Astrocyte (in vitro differentiated cells and primary cell): ENCODE results near the gene FOLR1. TPM values are rescaled to one million over a fixed set of nuclear protein-coding genes. Genes with fewer than 3 reads are reported as not detected.
A peak's percentile ranks its signal among the peaks of the same experiment; 100 is the strongest.

Source experiments
- DNase-seq: peaks from one replicate; pipeline ENCODE4 v3.0.0-alpha.2; 2010; ENCODE audit warnings: low read depth
- FAIRE-seq: peaks from 2 replicates; lab custom pipeline; 2011; peaks lifted over from hg19 to GRCh38; lab: Jason Lieb, UNC
- H2AFZ ChIP-seq: 2 replicates; pipeline ENCODE4 v1.6.0; 2012; ENCODE audit warnings: low read depth, low read length, inconsistent platforms
- H3K27ac ChIP-seq: 2 replicates; pipeline ENCODE4 v1.5.1; 2011; ENCODE audit warnings: low read depth, low read length, inconsistent platforms
- H3K27me3 ChIP-seq: 2 replicates; pipeline ENCODE4 v1.6.0; 2011; ENCODE audit warnings: low read length, inconsistent platforms; ENCODE audit not compliant: insufficient read depth
- H3K36me3 ChIP-seq: 2 replicates; pipeline ENCODE4 v1.5.1; 2011; ENCODE audit warnings: low read length, inconsistent platforms; ENCODE audit not compliant: insufficient read depth
- H3K4me1 ChIP-seq: 2 replicates; pipeline ENCODE4 v1.5.1; 2011; ENCODE audit warnings: low read length, inconsistent platforms; ENCODE audit not compliant: insufficient read depth
- H3K4me2 ChIP-seq: 2 replicates; pipeline ENCODE4 v1.6.0; 2012; ENCODE audit warnings: low read length, inconsistent platforms
- H3K4me3 ChIP-seq: 2 replicates; pipeline ENCODE4 v1.5.1; 2011; ENCODE audit warnings: low read depth, mild to moderate bottlenecking, low read length, inconsistent platforms; ENCODE audit not compliant: insufficient read depth
- H3K79me2 ChIP-seq: 2 replicates; pipeline ENCODE4 v1.6.0; 2012; ENCODE audit warnings: mild to moderate bottlenecking, low read length, inconsistent platforms; ENCODE audit not compliant: insufficient read depth
- H3K9ac ChIP-seq: 2 replicates; pipeline ENCODE4 v1.6.0; 2012; ENCODE audit warnings: mild to moderate bottlenecking, low read length, inconsistent platforms
- H3K9me3 ChIP-seq: 2 replicates; pipeline ENCODE4 v1.5.1; 2012; ENCODE audit warnings: low read depth, mild to moderate bottlenecking, low read length, inconsistent platforms; ENCODE audit not compliant: insufficient read depth
- H4K20me1 ChIP-seq: 2 replicates; pipeline ENCODE4 v1.6.0; 2012; ENCODE audit warnings: low read length, inconsistent platforms; ENCODE audit not compliant: insufficient read depth
- H3K27ac Mint-ChIP-seq: one replicate; pipeline ENCODE4 v1.8.0; 2021; ENCODE audit warnings: mild to moderate bottlenecking, mixed read lengths; ENCODE audit not compliant: unreplicated experiment
- H3K27me3 Mint-ChIP-seq: one replicate; pipeline ENCODE4 v1.8.0; 2021; ENCODE audit warnings: low read depth, mixed read lengths; ENCODE audit not compliant: unreplicated experiment
- H3K36me3 Mint-ChIP-seq: one replicate; pipeline ENCODE4 v1.8.0; 2021; ENCODE audit warnings: low read depth, mixed read lengths; ENCODE audit not compliant: unreplicated experiment
- H3K4me1 Mint-ChIP-seq: one replicate; pipeline ENCODE4 v1.8.0; 2021; ENCODE audit warnings: low read depth, mixed read lengths; ENCODE audit not compliant: unreplicated experiment
- H3K4me3 Mint-ChIP-seq: one replicate; pipeline ENCODE4 v1.8.0; 2021; ENCODE audit warnings: mild to moderate bottlenecking, moderate library complexity, mixed read lengths; ENCODE audit not compliant: unreplicated experiment
- H3K9me3 Mint-ChIP-seq: one replicate; pipeline ENCODE4 v1.8.0; 2021; ENCODE audit warnings: mild to moderate bottlenecking, mixed read lengths; ENCODE audit not compliant: unreplicated experiment
- CTCF ChIP-seq: IDR thresholded peaks from 2 replicates; pipeline ENCODE4 v1.5.1; 2011; ENCODE audit warnings: low read depth, mild to moderate bottlenecking, inconsistent platforms, low read length, moderate library complexity; ENCODE audit not compliant: insufficient read depth
- EZH2 ChIP-seq: IDR thresholded peaks from 2 replicates; pipeline ENCODE4 v1.6.1; 2012; ENCODE audit warnings: mild to moderate bottlenecking, low read length, inconsistent platforms; ENCODE audit not compliant: insufficient read depth
- total RNA-seq: library from RNA; stranded (reverse); gene quantifications from 2 replicates; pipeline ENCODE4 v1.2.1, GENCODE V29; 2021

The FOLR1 gene
- total RNA-seq, 1 donor from 2014 or later, result 3.2 TPM

- H3K9me3 Mint-ChIP-seq, result peaks cover 17% of the 10 kb centered on the region
- FAIRE-seq (no peak), DNase-seq (no peak)
- H3K27me3 Mint-ChIP-seq, result peaks cover 41% of the 10 kb centered on the region
- H3K9me3 ChIP-seq, result no peaks in the 10 kb centered on the region
- H3K4me2 ChIP-seq, result peak overlapping the region; percentile 73
- peaks cover 12% of the 10 kb centered on the region for H3K4me1 ChIP-seq
- peaks cover 7% of the 10 kb centered on the region for H3K4me1 Mint-ChIP-seq
- H3K27me3 ChIP-seq, result peaks cover 77% of the 10 kb centered on the region
- peaks cover 8% of the 10 kb centered on the region for H4K20me1 ChIP-seq
- H3K36me3 Mint-ChIP-seq, result peaks cover 2% of the 10 kb centered on the region
- H3K4me3 ChIP-seq, result peak overlapping the region; percentile 25
- no peak for TF ChIP-seq CTCF
- TF ChIP-seq EZH2, result peak; percentile 81
- H3K4me3 Mint-ChIP-seq, result peak overlapping the region; percentile 66
- no peak overlapping the region for H2AFZ ChIP-seq
- H3K27ac Mint-ChIP-seq, result no peak overlapping the region
- H3K79me2 ChIP-seq, result no peaks in the 10 kb centered on the region
- no peak overlapping the region for H3K27ac ChIP-seq
- H3K9ac ChIP-seq, result no peak overlapping the region
- no peaks in the 10 kb centered on the region for H3K36me3 ChIP-seq
These were observed 52.7 kb downstream of the FOLR1 start for GRCh38 chr11:72244361-72245262.

- no peak overlapping the region for H3K4me3 ChIP-seq
- H3K27ac ChIP-seq, result no peak overlapping the region
- H3K4me1 ChIP-seq, result peaks cover 7% of the 10 kb centered on the region
- DNase-seq (no peak), FAIRE-seq (no peak)
- H3K9ac ChIP-seq, result no peak overlapping the region
- TF ChIP-seq CTCF (no peak), EZH2 (no peak)
- peaks cover 45% of the 10 kb centered on the region for H3K27me3 Mint-ChIP-seq
- H4K20me1 ChIP-seq, result peaks cover 8% of the 10 kb centered on the region
- no peak overlapping the region for H3K4me2 ChIP-seq
- H3K9me3 Mint-ChIP-seq, result peaks cover 17% of the 10 kb centered on the region
- no peaks in the 10 kb centered on the region for H3K79me2 ChIP-seq
- peaks cover 79% of the 10 kb centered on the region for H3K27me3 ChIP-seq
- H3K4me3 Mint-ChIP-seq, result no peak overlapping the region
- H3K27ac Mint-ChIP-seq, result no peak overlapping the region
- no peak overlapping the region for H2AFZ ChIP-seq
- peaks cover under 1% of the 10 kb centered on the region for H3K36me3 Mint-ChIP-seq
- H3K4me1 Mint-ChIP-seq, result peaks cover 5% of the 10 kb centered on the region
- no peaks in the 10 kb centered on the region for H3K36me3 ChIP-seq
- no peaks in the 10 kb centered on the region for H3K9me3 ChIP-seq
These were observed 53.4 kb downstream of the FOLR1 start for GRCh38 chr11:72245263-72245816.

Other genes with a start within 250 kb of the FOLR1 start
- 14.1 and 15.2 TPM in 2 replicates for gene IL18BP, start 193.2 kb upstream of the FOLR1 start, total RNA-seq
- gene NUMA1, start 111.6 kb upstream of the FOLR1 start, total RNA-seq, result 99.3 and 111 TPM in 2 replicates
- gene LRRC51, start 111.3 kb upstream of the FOLR1 start, total RNA-seq, result 4.2 and 4.4 TPM in 2 replicates
- gene LAMTOR1, start 88.8 kb upstream of the FOLR1 start, total RNA-seq, result 63.8 and 65.8 TPM in 2 replicates
- gene TOMT, start 86.2 kb upstream of the FOLR1 start, total RNA-seq, result not detected in 2 replicates
- 36.1 and 39.0 TPM in 2 replicates for gene ANAPC15, start 79.4 kb upstream of the FOLR1 start, total RNA-seq
- not detected in 2 replicates for gene FOLR3, start 56.4 kb upstream of the FOLR1 start, total RNA-seq
- not detected in 2 replicates for gene FOLR2, start 24.7 kb downstream of the FOLR1 start, total RNA-seq
- 274 and 276 TPM in 2 replicates for gene INPPL1, start 32.6 kb downstream of the FOLR1 start, total RNA-seq
- gene PHOX2A, start 52.0 kb downstream of the FOLR1 start, total RNA-seq, result 0.36 TPM in 1 of 2 replicates, not detected in the other
- 22.8 and 23.1 TPM in 2 replicates for gene CLPB, start 242.4 kb downstream of the FOLR1 start, total RNA-seq